Aorta (tissue), 5 donors: ENCODE data around the gene MYBPC2. TPM values are rescaled to one million over a fixed set of nuclear protein-coding genes. Genes with fewer than 3 reads are reported as not detected.

Experiments used
- ATAC-seq: fragments of 200-7000 bp; cut with Tn5 transposase; one replicate; pipeline ENCODE4 v1.9.1; 2022; ENCODE audit warnings: moderate library complexity; ENCODE audit not compliant: low FRiP score
- DNase-seq, 2 donors: peaks; one replicate each; pipeline ENCODE4 v3.0.0-alpha.2; 2020
- H3K27ac ChIP-seq, 2 donors: one replicate each; pipeline ENCODE4 v1.5.1; 2013; ENCODE audit warnings: low read length in 2 of 2, mild to moderate bottlenecking in 2 of 2, moderate library complexity in 2 of 2, control low read depth in 1 of 2, inconsistent platforms in 1 of 2, low read depth in 1 of 2
- H3K27me3 ChIP-seq, 2 donors: one replicate each; pipeline ENCODE4 v1.6.1; 2013; ENCODE audit warnings: control low read depth in 1 of 2, low read length in 1 of 2, mild to moderate bottlenecking in 1 of 2, moderate library complexity in 1 of 2; ENCODE audit not compliant: insufficient read depth in 2 of 2, control insufficient read depth in 1 of 2
- H3K36me3 ChIP-seq, 2 donors: one replicate each; pipeline ENCODE4 v1.6.1; 2013; ENCODE audit warnings: control low read depth in 1 of 2, low read length in 1 of 2, mild to moderate bottlenecking in 1 of 2; ENCODE audit not compliant: insufficient read depth in 2 of 2, control insufficient read depth in 1 of 2
- H3K4me1 ChIP-seq, 2 donors: one replicate each; pipeline ENCODE4 v1.6.1; 2013; ENCODE audit warnings: low read length in 2 of 2, control low read depth in 1 of 2, mild to moderate bottlenecking in 1 of 2, moderate library complexity in 1 of 2; ENCODE audit not compliant: insufficient read depth in 2 of 2, control insufficient read depth in 1 of 2
- H3K4me3 ChIP-seq, 2 donors: one replicate each; pipeline ENCODE4 v1.5.1; 2013; ENCODE audit warnings: low read length in 2 of 2, control low read depth in 1 of 2, mild to moderate bottlenecking in 1 of 2
- H3K9me3 ChIP-seq: one replicate; pipeline ENCODE4 v1.6.1; 2013; ENCODE audit warnings: mild to moderate bottlenecking, low read length; ENCODE audit not compliant: control insufficient read depth
- WGBS, 2 donors: extraction: QIAGEN DNeasy Blood & Tissue Kit; methylation state at CpG; one replicate each; pipeline ENCODE4 v1.1.7; 2013; 5-methylcytosine and 5-hydroxymethylcytosine counted together
- intact Hi-C, 2 donors: fragments of 100-400 bp; cut with DNase I; formaldehyde crosslinking; loops; one replicate each; pipeline versions ENCODE4 v1.14.2 to v1.15.0; 2022
- polyA plus RNA-seq, 2 donors: library from polyadenylated mRNA; stranded (reverse); fragments of 200-250 nt; gene quantifications; one replicate each; pipeline ENCODE4 v1.2.3, GENCODE V29; 2013
- total RNA-seq, 2 donors: library from RNA; stranded (reverse); fragmentation: NEBNext Ultra II Directional; extraction: Animal tissue kit (Norgen Biotek cat#: 25700); gene quantifications; one replicate each; pipeline ENCODE4 v1.2.1, GENCODE V29; 2021
- donor health status: healthy with polysubstance abuse.
- donor health status: Bipolar disorder and iron deficiency.
- donor health status: DM: no; HTN: no; CAD: no.
- donor health status: DM: no; HTN: no; CAD: no.
- donor health status: DM: yes; HTN: yes; CAD: no.

The MYBPC2 gene
- total and polyA plus RNA-seq, 4 donors, result 0.03 TPM; not detected in 3

GRCh38 chr19:50501568-50502475, 69.1 kb downstream of the MYBPC2 start:
- Histone ChIP-seq H3K4me1 (no peaks in the 10 kb centered on the region), H3K4me3 (no peak overlapping the region), H3K27me3 (no peaks in the 10 kb centered on the region), H3K27ac (no peak overlapping the region), H3K9me3 (no peaks in the 10 kb centered on the region), H3K36me3 (no peaks in the 10 kb centered on the region)
- DNase-seq (peak; percentile 43 to 56), ATAC-seq (peak; percentile 7)
- WGBS, 2 donors, result 65 to 68% methylated on average over 25 of the region's 25 CpGs
- intact Hi-C loops, result no loop called here

- H3K9me3 ChIP-seq, result no peaks in the 10 kb centered on the region
- no peak overlapping the region for H3K27ac ChIP-seq
- H3K4me1 ChIP-seq, result no peaks in the 10 kb centered on the region
- DNase-seq (peak in 1 of 2 donors; percentile 78), ATAC-seq (no peak)
- WGBS, 2 donors, result 91 to 92% methylated on average over 30 of the region's 30 CpGs
- no peaks in the 10 kb centered on the region for H3K36me3 ChIP-seq
- no peak overlapping the region for H3K4me3 ChIP-seq
- intact Hi-C loops, result no loop called here
- no peaks in the 10 kb centered on the region for H3K27me3 ChIP-seq
These were observed 73.3 kb downstream of the MYBPC2 start for GRCh38 chr19:50505856-50506611.

- H3K4me1 ChIP-seq, result no peaks in the 10 kb centered on the region
- WGBS, 2 donors, result 91 to 94% methylated on average over 10 of the region's 10 CpGs
- DNase-seq (peak in 1 of 2 donors; percentile 50), ATAC-seq (no peak)
- H3K27me3 ChIP-seq, result no peaks in the 10 kb centered on the region
- no peak overlapping the region for H3K4me3 ChIP-seq
- no peaks in the 10 kb centered on the region for H3K9me3 ChIP-seq
- H3K27ac ChIP-seq, result no peak overlapping the region
- no peaks in the 10 kb centered on the region for H3K36me3 ChIP-seq
- intact Hi-C loops, result no loop called here
These were observed 74.0 kb downstream of the MYBPC2 start for GRCh38 chr19:50506700-50507099.

- no peaks in the 10 kb centered on the region for H3K36me3 ChIP-seq
- DNase-seq, result peak in 1 of 2 donors; percentile 59
- no peak overlapping the region for H3K27ac ChIP-seq
- H3K4me3 ChIP-seq, result no peak overlapping the region
- WGBS, 2 donors, result 90 to 91% methylated on average over 8 of the region's 8 CpGs
- intact Hi-C loops, result no loop called here
- H3K4me1 ChIP-seq, result no peaks in the 10 kb centered on the region
- H3K9me3 ChIP-seq, result no peaks in the 10 kb centered on the region
- no peaks in the 10 kb centered on the region for H3K27me3 ChIP-seq
- no peak for ATAC-seq
These were observed 74.7 kb downstream of the MYBPC2 start for GRCh38 chr19:50507376-50507775.

- ATAC-seq (no peak), DNase-seq (peak in 1 of 2 donors; percentile 49)
- H3K27ac ChIP-seq, result no peak overlapping the region
- 85 to 90% methylated on average over 3 of the region's 3 CpGs for WGBS, 2 donors
- no peaks in the 10 kb centered on the region for H3K9me3 ChIP-seq
- intact Hi-C loops, result no loop called here
- no peaks in the 10 kb centered on the region for H3K36me3 ChIP-seq
- H3K4me3 ChIP-seq, result no peak overlapping the region
- no peaks in the 10 kb centered on the region for H3K4me1 ChIP-seq
- H3K27me3 ChIP-seq, result no peaks in the 10 kb centered on the region
These were observed 76.1 kb downstream of the MYBPC2 start for GRCh38 chr19:50508843-50509190.

- intact Hi-C loops, result no loop called here
- no peak overlapping the region for H3K27ac ChIP-seq
- peak in 1 of 2 donors; percentile 63 for DNase-seq
- no peaks in the 10 kb centered on the region for H3K36me3 ChIP-seq
- H3K4me3 ChIP-seq, result no peak overlapping the region
- 86% methylated on average over 11 of the region's 11 CpGs for WGBS, 2 donors
- no peaks in the 10 kb centered on the region for H3K27me3 ChIP-seq
- no peak for ATAC-seq
- no peaks in the 10 kb centered on the region for H3K4me1 ChIP-seq
- H3K9me3 ChIP-seq, result no peaks in the 10 kb centered on the region
These were observed 76.7 kb downstream of the MYBPC2 start for GRCh38 chr19:50509366-50509765.

- Histone ChIP-seq H3K4me1 (no peaks in the 10 kb centered on the region), H3K9me3 (no peaks in the 10 kb centered on the region), H3K4me3 (peak overlapping the region; percentile 51 to 63), H3K27ac (no peak overlapping the region), H3K27me3 (no peaks in the 10 kb centered on the region), H3K36me3 (no peaks in the 10 kb centered on the region)
- ATAC-seq (no peak), DNase-seq (peak in 1 of 2 donors; percentile 76)
- WGBS, 2 donors, result 31 to 33% methylated on average over 26 of the region's 26 CpGs
- intact Hi-C loops, result no loop called here
These were observed 77.5 kb downstream of the MYBPC2 start for GRCh38 chr19:50510121-50510670.

- no peaks in the 10 kb centered on the region for H3K27me3 ChIP-seq
- H3K36me3 ChIP-seq, result no peaks in the 10 kb centered on the region
- intact Hi-C loops, result no loop called here
- H3K9me3 ChIP-seq, result no peaks in the 10 kb centered on the region
- peak overlapping the region; percentile 51 to 63 for H3K4me3 ChIP-seq
- H3K4me1 ChIP-seq, result no peaks in the 10 kb centered on the region
- DNase-seq, result no peak
- WGBS, 2 donors, result 1 to 2% methylated on average over 10 of the region's 10 CpGs
- ATAC-seq, result no peak
- no peak overlapping the region for H3K27ac ChIP-seq
These were observed 78.0 kb downstream of the MYBPC2 start for GRCh38 chr19:50510700-50511068.
